Measurements from ENCODE around the gene SLC25A1. TPM values are rescaled to one million over a fixed set of nuclear protein-coding genes. Genes with fewer than 3 reads are reported as not detected.

SLC25A1 gene
- total RNA-seq, 4 donors from 2014 or later: 60.1 to 83.2 (median 71.1) TPM

DNA sequence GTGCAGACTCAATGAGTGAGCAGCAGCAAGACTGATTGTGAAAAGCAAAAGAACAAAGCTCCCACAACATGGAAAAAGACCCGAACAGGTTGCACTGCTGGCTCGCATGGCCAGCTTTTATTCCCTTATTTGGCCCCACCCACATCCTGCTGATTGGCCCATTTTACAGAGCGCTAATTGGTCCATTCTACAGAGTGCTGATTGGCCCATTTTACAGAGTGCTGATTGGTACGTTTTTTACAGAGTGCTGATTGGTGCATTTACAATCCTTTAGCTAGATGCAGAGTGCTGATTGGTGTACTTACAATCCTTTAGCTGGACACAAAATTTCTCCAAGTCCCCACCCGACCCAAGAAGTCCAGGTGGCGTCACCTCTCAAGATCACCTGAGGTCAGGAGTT lies 15.3 kb upstream of the SLC25A1 start:
- 94 to 97% methylated on average over 6 of the region's 6 CpGs for WGBS, 2 donors
- intact Hi-C loops (cut with DNase I; ENCODE audit: low total_unique reads): no loop called here
- TF ChIP-seq, protein P1, sequence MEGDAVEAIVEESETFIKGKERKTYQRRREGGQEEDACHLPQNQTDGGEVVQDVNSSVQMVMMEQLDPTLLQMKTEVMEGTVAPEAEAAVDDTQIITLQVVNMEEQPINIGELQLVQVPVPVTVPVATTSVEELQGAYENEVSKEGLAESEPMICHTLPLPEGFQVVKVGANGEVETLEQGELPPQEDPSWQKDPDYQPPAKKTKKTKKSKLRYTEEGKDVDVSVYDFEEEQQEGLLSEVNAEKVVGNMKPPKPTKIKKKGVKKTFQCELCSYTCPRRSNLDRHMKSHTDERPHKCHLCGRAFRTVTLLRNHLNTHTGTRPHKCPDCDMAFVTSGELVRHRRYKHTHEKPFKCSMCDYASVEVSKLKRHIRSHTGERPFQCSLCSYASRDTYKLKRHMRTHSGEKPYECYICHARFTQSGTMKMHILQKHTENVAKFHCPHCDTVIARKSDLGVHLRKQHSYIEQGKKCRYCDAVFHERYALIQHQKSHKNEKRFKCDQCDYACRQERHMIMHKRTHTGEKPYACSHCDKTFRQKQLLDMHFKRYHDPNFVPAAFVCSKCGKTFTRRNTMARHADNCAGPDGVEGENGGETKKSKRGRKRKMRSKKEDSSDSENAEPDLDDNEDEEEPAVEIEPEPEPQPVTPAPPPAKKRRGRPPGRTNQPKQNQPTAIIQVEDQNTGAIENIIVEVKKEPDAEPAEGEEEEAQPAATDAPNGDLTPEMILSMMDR (IDR thresholded peaks at IDR 0.05): no peak
- no peak for TF ChIP-seq POLR2A (IDR thresholded peaks at IDR 0.05)
- H3K4me3 ChIP-seq (ENCODE audit: low read depth, poor library complexity, severe bottlenecking): no peak overlapping the region
- DNase-seq (ENCODE audit: low spot score in 2 of 2): no peak

DNA sequence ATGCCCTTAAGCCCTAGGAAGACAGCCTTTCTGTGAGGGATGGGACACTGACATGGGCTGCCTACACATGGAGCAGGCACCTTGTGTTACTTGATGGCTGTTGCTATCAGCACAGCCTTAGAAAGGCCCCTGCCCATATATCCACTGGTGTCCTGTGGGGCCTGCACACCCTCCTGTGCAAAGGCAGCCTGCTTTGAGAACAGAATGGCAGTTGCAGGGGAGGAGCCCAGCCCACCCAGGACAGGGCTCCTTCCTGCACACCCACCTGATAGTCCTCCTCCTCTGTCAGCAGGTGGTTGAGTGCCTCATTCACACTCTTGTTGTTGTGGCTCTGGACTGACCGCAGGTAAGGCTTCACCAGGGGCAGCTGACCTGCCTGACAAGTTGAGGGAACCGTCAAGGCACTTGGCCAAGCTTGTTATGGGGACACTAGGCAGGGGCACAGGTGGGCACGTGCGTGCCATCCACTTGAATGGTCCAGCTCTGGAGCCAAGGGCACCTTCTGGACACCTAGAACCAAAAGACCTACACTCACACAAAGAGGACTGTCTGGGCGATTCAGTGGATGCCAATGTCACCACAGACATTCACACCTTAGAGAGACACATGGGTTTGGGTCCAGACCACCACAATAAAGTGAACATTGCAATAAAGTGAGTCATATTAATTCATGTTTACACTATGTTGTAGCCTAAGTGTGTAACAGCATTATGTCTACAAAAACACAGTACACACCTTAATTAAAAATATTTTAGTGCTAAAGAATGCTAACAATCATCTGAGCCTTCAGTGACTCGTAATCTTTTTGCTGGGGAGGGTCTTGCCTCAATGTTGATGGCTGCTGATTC lies 9.4 kb upstream of the SLC25A1 start:
- no peak for DNase-seq (ENCODE audit: low spot score in 2 of 2)
- TF ChIP-seq POLR2A (IDR thresholded peaks at IDR 0.05): no peak
- TF ChIP-seq, protein P1 (IDR thresholded peaks at IDR 0.05): no peak
- 87 to 90% methylated on average over 6 of the region's 6 CpGs for WGBS, 2 donors
- intact Hi-C loops (cut with DNase I; ENCODE audit: low total_unique reads): no loop called here
- no peak overlapping the region for H3K4me3 ChIP-seq (ENCODE audit: low read depth, poor library complexity, severe bottlenecking)

DNA sequence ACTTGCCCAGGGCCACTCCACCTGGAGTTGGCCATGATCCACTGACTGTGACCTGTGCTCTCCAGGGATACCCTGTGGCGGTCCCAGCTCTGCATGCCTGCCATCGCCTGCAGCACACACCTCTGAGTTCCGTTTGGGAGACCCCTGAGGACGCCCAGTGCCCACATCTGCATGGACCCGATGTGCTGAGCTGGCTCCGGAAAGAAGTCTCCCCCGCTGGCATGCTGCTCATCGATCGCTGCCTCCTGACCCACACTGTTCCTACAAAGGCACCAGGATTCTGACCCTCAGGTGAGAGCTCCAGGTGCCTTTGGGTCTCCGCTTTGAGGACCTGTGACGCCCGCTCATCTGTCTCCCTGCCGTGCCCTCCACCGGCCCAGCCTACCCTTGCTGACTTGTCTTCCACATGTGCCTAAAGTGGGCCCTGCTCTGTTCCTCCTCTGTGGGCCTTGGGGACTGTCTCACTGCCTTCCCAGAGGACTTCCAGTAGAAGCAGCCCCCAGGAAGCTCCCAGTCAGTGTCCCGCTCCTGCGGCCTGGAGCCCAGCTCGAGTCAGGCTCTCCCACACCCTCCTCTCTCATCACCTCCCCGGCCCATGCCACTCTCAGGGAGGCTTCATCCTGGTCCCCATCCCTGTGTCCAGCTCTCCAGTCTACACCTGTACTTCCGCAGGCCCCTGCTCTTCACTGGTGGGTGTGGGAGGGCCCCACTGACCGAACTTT lies 5.9 kb upstream of the SLC25A1 start:
- intact Hi-C loops (cut with DNase I; ENCODE audit: low total_unique reads): no loop called here
- no peak for DNase-seq (ENCODE audit: low spot score in 2 of 2)
- no peak for TF ChIP-seq POLR2A (IDR thresholded peaks at IDR 0.05)
- TF ChIP-seq, protein P1 (IDR thresholded peaks at IDR 0.05): no peak

DNA sequence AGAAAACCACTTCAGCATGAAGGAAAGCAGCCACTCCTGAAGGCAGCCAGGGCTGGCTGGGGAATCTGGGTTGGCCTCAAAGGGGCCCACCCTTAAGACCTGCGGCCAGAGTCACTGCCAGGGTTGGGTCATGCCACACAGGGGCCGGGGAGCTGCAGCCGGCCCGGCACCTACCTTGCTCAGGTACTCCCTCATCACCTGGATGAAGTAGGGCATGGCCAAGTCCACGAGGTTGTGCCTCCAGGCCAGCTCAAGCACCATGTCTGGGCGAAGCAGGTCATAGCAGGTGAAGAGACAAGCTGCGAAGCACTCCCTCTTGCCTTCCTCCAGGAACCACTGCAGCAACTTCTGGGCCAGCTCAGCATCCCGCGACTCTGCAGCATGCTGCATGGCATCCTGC lies 4.7 kb upstream of the SLC25A1 start:
- H3K4me3 ChIP-seq (ENCODE audit: low read depth, poor library complexity, severe bottlenecking): no peak overlapping the region
- TF ChIP-seq, protein P1 (IDR thresholded peaks at IDR 0.05): no peak
- TF ChIP-seq POLR2A (IDR thresholded peaks at IDR 0.05): no peak
- 63 to 64% methylated on average over 8 to 9 of the region's 9 CpGs for WGBS, 2 donors
- DNase-seq (ENCODE audit: low spot score in 2 of 2): no peak
- intact Hi-C loops (cut with DNase I; ENCODE audit: low total_unique reads): no loop called here

More for the DNA sequence above, 5.9 kb upstream of the SLC25A1 start:
- H3K4me3 ChIP-seq (ENCODE audit: low read depth, poor library complexity, severe bottlenecking): no peak overlapping the region
- 86 to 91% methylated on average over 20 of the region's 20 CpGs for WGBS, 2 donors

DNA sequence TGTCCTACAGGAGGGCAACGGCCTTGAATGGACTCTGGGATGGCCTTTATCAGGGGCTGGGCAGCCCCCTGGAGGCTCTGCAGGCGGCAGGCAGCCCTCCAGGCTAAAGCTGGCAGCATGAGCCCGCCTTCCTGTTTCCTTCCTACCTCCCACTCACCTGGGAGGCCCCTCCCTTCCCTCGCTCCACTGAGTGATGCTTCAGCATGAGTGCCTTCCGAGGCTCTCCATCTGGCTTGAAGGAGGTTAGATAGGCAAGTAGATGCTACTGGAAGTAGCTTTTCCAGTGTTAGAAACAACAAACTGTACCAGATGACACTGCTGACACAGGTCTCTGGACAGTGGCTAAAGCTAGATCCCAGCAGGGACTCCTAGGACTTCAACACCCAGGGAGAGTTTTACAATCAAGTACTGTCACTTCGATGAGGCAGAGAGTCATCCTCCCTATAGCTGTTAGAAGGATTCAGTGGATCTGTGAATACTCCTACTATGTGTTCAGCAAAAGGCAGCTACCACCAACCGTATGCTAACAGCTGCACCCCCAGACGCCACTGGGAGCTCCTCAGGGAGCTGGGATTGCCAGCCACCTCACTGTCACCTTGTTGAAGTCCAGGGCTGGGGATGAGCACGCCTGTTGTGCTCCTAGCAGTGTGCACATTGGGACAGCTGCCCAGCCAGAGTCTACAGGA lies 4.1 kb upstream of the SLC25A1 start:
- no peak for TF ChIP-seq POLR2A (IDR thresholded peaks at IDR 0.05)
- TF ChIP-seq, protein P1 (IDR thresholded peaks at IDR 0.05): no peak
- no peak for DNase-seq (ENCODE audit: low spot score in 2 of 2)
- no peak overlapping the region for H3K4me3 ChIP-seq (ENCODE audit: low read depth, poor library complexity, severe bottlenecking)
- intact Hi-C loops (cut with DNase I; ENCODE audit: low total_unique reads): no loop called here
- 77 to 79% methylated on average over 5 to 9 of the region's 9 CpGs for WGBS, 2 donors
